SK-MEL-5 (cell line): Measurements from ENCODE around the gene DGCR2. TPM values are rescaled to one million over a fixed set of nuclear protein-coding genes. Genes with fewer than 3 reads are reported as not detected.
A peak's percentile ranks its signal among the peaks of the same experiment; 100 is the strongest.
"Not testable (repeated sequence)": the region's sequence is repeated elsewhere in the genome, so short reads cannot be mapped to it uniquely, and the experiment has no call there.

Source experiments
- DNase-seq: peaks from one replicate; pipeline ENCODE4 v3.0.0-alpha.2; 2016; ENCODE audit warnings: low read depth, low spot score
- in situ Hi-C: cut with HindIII; loops from 2 replicates; pipeline ENCODE4 v1.10.0; 2016; ENCODE audit warnings: low sequenced_read_pairs, high pct_unique_total_duplicates, low pct_unique_long_range_greater_than_20kb
- total RNA-seq: library from RNA; depleted of rRNA; stranded (reverse); fragments of >200 nt; shearing (Covaris generic); gene quantifications from 2 replicates; pipeline ENCODE4 v1.2.3, GENCODE V29; 2014

The DGCR2 gene
- total RNA-seq, 1 experiment from 2014 or later = 36.9 TPM

GRCh38 chr22:19103880-19104821, 18.1 kb downstream of the DGCR2 start:
- no peak for DNase-seq
- in situ Hi-C loops = no loop called here

- in situ Hi-C loops = no loop called here
- DNase-seq = no peak
Measured at GRCh38 chr22:19098157-19098556, 24.1 kb downstream of the DGCR2 start.

GRCh38 chr22:19097518-19097917, 24.7 kb downstream of the DGCR2 start:
- in situ Hi-C loops = no loop called here
- DNase-seq = no peak

GRCh38 chr22:19096555-19096954, 25.7 kb downstream of the DGCR2 start:
- in situ Hi-C loops = no loop called here
- no peak for DNase-seq

GRCh38 chr22:19094393-19094997, 27.7 kb downstream of the DGCR2 start:
- DNase-seq = no peak
- in situ Hi-C loops = no loop called here

GRCh38 chr22:19092725-19093124, 29.5 kb downstream of the DGCR2 start:
- no peak for DNase-seq
- in situ Hi-C loops = no loop called here

GRCh38 chr22:19090586-19091127, 31.6 kb downstream of the DGCR2 start:
- no peak for DNase-seq
- in situ Hi-C loops = no loop called here

GRCh38 chr22:19090183-19090582, 32.0 kb downstream of the DGCR2 start:
- in situ Hi-C loops = no loop called here

GRCh38 chr22:19088866-19089595, 33.2 kb downstream of the DGCR2 start:
- in situ Hi-C loops = no loop called here
- no peak for DNase-seq

More at GRCh38 chr22:19090183-19090582, 32.0 kb downstream of the DGCR2 start:
- DNase-seq = no peak

GRCh38 chr22:19086896-19087295, 35.3 kb downstream of the DGCR2 start:
- in situ Hi-C loops = no loop called here
- DNase-seq = peak; percentile 29

GRCh38 chr22:19086417-19086816, 35.8 kb downstream of the DGCR2 start:
- peak; percentile 30 for DNase-seq
- in situ Hi-C loops = no loop called here

GRCh38 chr22:19085233-19085718, 36.9 kb downstream of the DGCR2 start:
- in situ Hi-C loops = no loop called here
- peak; percentile 79 for DNase-seq

GRCh38 chr22:19084586-19084985, 37.6 kb downstream of the DGCR2 start:
- DNase-seq, in situ Hi-C loops: not testable (repeated sequence)

- DNase-seq, in situ Hi-C loops: not testable (repeated sequence)
Measured at GRCh38 chr22:19084126-19084525, 38.1 kb downstream of the DGCR2 start.

- no peak for DNase-seq
- in situ Hi-C loops = no loop called here
Measured at GRCh38 chr22:19082793-19083192, 39.4 kb downstream of the DGCR2 start.

GRCh38 chr22:19082101-19082500, 40.1 kb downstream of the DGCR2 start:
- no peak for DNase-seq
- in situ Hi-C loops = no loop called here

- in situ Hi-C loops = no loop called here
- DNase-seq = no peak
Measured at GRCh38 chr22:19081351-19081750, 40.9 kb downstream of the DGCR2 start.

GRCh38 chr22:19080853-19081252, 41.4 kb downstream of the DGCR2 start:
- DNase-seq = no peak
- in situ Hi-C loops = no loop called here
